SH-SY5Y (cell line): ENCODE data around the gene FGGY.

ENCODE experiments used
- GATA2 ChIP-seq: IDR thresholded peaks from 2 replicates; pipeline ENCODE4 v1.6.1; 2011; ENCODE audit warnings: mild to moderate bottlenecking, low read depth, low read length
- GATA3 ChIP-seq: IDR thresholded peaks from 2 replicates; pipeline ENCODE4 v1.6.1; 2011; ENCODE audit warnings: low read depth, mild to moderate bottlenecking, low read length, moderate library complexity

DNA sequence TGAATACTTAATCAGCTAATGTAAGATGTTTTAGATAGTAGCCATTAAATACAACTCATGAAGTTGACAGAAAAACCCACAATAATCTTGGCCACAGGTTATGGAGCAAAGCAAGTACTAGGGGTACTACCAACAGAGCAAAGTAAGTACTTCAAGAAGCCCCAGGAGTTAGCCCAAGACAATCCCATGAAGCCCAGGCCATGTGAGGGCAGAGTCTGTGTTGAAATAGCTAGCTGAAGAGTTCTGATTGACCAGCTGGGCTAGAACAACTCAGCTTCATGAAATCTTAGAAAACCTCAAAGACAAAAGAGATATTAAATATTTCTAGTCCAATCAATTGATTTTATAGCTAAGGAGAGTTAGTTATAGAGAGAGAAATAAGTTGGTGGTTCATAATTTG lies 304.9 kb downstream of the FGGY start:
- TF ChIP-seq GATA2 = no peak
- no peak for TF ChIP-seq GATA3
